HG03521 (cell line): Measurements from ENCODE around the gene SRGAP2C.
"Not testable (repeated sequence)": the region's sequence is repeated elsewhere in the genome, so short reads cannot be mapped to it uniquely, and the experiment has no call there.

ENCODE experiments used
- ATAC-seq: cut with Tn5 transposase; IDR thresholded peaks from one replicate; pipeline ENCODE4 v1.9.1; 2021; ENCODE audit warnings: mild to moderate bottlenecking, moderate library complexity; ENCODE audit not compliant: unreplicated experiment

The SRGAP2C gene

GRCh38 chr1:121226295-121226904, 41.6 kb downstream of the SRGAP2C start:
- not testable (repeated sequence) for ATAC-seq

- not testable (repeated sequence) for ATAC-seq
Observed at GRCh38 chr1:121226925-121227324, 42.1 kb downstream of the SRGAP2C start.

DNA sequence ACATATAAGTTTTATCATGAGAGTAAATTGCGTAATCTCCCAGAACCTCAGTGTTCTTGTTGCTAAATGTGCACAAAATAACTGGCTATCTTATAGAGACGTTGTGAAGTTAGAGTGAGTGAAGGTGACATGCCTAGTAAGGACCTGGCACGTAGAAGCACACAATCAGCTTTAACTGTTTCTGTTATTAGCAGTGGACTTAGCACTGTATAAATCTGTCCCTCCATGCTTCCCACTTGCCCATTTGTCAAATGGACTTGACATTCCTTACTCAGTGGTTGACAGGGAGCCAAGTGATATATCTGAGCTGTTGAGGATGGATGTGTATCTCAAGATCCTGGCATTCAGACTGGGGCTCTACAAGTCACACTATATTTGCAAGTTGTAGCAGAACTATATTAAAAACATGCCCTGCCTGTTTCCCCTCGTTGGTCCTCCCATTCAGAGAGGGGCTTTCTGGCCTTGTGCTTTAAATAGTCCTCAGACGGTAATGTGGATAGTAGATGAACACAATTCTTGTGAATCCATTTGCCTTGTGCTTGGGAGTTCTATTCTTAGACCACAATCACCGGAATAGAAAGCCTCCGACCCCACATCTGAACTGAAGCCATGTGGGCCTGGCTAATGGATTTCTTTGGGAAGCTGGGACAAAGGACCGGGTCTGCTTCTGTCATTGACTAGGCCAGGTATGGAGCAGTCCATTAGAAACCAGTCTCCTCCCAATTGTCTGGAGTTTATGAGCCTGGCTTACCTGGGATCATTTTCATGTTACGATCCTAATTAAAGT, 43.0 kb downstream of the SRGAP2C start:
- not testable (repeated sequence) for ATAC-seq

DNA sequence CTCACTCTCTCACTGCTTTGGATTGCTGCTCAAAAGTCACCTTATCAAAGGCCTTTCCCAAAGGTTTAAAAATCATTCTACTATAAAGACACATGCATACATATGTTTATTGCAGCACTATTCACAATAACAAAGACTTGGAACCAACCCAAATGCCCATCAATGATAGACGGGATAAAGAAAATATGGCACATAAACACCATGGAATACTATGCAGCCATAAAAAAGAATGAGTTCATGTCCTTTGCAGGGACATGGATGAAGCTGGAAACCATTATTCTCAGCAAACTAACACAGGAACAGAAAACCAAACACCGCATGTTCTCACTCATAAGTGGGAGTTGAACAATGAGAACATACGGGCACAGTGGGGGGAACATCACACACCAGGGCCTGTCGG, 45.9 kb downstream of the SRGAP2C start:
- not testable (repeated sequence) for ATAC-seq

DNA sequence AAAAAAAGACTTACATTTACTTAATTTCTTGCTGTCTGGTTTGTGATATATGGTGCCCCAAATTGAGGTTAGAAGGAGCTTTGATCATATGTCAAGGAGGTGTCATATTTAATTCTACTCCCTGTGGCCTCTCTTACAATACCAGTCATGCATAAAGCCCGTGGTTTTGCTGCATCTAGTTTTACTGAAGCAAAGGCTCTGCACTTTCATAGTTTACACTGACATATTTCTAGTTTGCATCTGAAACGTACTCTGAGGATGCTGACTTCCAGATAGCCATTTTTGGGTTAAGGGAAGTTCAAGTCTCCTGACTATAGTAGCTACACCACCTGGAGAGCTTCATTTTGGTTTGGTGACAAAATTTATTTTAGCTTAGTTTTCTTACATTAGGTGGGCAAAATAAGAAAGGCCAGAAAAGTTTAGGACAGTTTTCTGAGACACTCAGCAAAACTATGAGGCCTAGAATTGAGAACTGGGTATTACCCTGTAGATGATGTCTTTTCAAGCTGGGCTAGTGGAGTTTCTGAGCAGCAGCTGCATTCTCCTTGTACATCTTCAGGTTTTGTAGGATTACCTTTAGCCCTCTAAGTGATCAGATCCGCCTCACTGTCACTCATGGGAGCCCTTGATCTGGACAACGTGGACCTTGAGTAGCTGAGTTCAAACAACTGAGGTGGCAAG, 47.8 kb downstream of the SRGAP2C start:
- not testable (repeated sequence) for ATAC-seq

GRCh38 chr1:121234090-121234759, 49.5 kb downstream of the SRGAP2C start:
- not testable (repeated sequence) for ATAC-seq

DNA sequence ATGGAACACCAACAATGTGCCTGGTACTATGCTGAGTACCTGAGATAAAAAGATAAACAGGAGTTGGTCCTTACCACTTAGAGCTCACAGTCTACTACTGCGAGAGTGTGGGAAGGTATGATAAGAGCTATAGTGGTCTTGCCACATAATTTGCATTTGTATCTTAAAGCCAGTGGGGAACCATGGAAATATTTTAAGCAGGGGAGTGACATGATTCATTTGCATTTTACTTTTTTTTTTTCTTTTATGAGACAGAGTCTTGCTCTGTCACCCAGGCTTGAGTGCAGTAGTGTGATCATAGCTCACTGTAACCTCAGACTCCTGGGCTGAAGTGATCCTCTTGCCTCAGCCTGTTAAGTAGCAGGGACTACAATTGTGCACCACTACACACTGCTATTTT, 53.6 kb downstream of the SRGAP2C start:
- peak; percentile 94 for ATAC-seq

DNA sequence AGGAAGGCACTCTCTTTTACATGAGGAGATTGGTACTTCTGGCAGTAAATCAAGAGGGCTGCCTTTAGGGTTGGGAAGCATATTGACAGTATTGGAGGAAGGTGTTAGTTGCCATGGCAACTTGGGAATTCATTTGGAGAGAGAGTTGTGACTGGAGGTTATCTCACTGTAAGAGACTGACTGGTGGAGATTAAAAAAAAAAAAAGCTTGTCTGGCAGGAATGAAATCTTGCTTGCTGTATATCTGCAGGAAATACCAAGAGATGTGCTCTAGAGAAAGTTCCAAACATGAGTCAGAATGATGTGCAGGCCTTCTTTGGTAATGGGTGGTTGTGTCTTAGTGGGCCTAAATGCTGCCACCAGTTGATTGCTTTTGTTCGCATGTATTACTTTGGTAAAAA, 59.1 kb downstream of the SRGAP2C start:
- not testable (repeated sequence) for ATAC-seq

DNA sequence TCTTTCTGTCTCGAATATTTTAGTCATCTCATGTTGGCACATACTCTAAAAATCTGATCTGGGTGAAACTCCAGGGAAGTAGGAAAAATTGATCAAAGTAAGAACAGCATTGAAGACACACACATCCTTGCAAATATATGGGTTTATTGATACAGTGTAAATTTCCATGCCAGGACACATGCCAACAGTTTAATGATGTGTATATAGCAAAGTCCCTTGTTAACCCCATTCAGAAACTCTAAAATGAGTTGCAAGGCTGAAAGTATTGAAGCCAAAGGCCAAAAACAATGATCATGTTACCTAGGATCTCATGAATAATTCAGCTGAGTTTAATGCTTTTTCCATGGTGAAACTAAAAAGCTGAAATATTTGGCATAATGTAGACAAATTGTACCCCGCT, 61.6 kb downstream of the SRGAP2C start:
- ATAC-seq, result not testable (repeated sequence)

GRCh38 chr1:121252656-121253055, 67.9 kb downstream of the SRGAP2C start:
- not testable (repeated sequence) for ATAC-seq

DNA sequence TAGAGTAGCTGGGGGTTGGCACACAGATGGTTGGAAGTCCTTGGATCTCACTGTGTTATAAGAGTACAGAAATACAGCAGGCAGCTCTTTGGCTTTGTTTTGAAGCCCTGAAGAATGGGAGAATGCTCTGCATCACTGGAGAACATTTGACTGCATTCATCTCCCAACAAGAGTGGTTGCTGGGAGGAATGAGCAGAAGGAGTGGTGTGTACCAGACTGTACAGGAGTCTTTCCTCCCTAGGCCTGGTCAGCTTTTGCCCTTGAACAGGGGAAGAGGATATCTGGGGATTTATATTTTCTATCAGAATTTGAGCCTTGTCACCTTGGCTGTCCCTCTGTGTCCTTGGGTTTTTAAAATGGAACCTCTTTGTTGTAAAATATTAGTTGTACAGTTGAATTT, 69.8 kb downstream of the SRGAP2C start:
- not testable (repeated sequence) for ATAC-seq

- ATAC-seq, result not testable (repeated sequence)
Observed at GRCh38 chr1:121257632-121258031, 72.9 kb downstream of the SRGAP2C start.

DNA sequence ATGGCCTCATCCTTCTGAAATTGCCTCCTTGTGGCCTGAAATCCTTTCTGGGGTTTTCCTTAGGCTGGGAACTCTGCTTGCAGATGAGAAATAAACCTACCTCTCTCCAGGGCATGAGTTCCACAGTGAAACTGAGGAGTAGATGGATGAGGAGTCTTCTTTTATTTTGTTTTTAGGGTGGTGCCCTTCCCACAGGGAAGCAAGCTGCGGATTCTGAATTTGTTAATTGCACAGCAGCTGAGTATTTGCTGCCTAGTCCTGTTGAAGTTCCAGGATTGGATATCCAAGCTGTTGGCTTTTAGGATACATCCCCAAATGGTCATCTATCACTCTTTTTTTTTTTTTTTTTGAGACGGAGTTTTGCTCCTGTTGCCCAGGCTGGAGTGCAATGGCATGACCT, 73.4 kb downstream of the SRGAP2C start:
- ATAC-seq, result not testable (repeated sequence)

- not testable (repeated sequence) for ATAC-seq
Observed at GRCh38 chr1:121260205-121260604, 75.4 kb downstream of the SRGAP2C start.

DNA sequence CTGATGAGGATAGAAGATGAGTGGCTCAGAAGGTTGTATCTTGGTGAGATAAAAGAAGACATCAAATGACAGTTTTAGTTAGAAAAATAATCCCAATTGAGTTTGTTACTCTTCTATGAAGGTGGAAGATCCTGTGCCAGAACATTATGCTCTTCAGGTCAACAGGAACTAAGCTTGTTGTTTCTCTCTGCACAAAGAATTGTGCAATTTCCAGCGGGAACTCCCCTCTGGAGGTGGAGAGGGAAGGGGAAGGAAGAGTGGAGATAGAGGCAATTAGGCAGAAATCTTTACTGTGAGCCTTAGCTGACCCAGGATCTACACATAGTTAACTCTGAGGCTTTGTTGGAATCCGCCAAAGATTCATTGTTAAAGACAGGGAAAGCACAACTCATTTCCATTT, 77.4 kb downstream of the SRGAP2C start:
- ATAC-seq, result not testable (repeated sequence)

DNA sequence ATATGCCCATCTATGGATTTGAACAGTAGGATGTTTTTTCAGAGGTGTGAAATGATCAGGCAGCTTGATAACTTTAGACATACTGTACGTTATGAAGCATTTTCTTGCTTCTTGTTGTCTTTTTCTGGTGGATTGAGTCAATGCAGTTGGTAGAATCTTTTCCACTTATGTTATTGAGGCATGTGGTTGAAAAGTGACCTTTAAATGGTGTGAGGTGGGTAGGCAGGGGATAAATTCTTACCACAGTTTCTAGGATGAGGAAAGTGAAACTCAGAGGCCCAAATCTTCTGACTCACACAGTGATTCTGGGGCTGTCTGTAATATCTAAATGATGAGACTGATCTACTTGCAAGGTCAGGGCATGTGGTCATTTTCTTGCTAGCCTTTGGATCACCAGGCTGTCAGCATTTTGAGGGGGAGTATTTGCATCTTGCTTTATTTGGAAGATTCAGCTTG, 79.0 kb downstream of the SRGAP2C start:
- not testable (repeated sequence) for ATAC-seq

DNA sequence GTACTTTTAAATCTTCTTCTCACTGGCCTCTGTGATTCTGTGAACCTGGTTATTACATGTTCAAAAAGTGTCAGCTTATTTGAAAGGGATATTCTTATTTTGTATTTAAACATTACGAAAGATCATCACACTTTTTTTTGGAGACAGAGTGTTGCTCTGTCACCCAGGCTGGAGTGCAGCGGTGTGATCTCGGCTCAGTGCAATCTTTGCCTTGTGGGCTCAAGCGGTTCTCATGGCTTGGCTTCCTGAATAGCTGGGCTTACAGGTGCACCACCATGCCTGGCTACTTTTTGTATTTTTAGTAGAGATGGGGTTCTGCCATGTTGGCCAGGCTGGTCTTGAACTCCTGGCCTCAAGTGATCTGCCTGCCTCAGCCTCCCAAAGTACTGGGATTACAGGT, 82.3 kb downstream of the SRGAP2C start:
- not testable (repeated sequence) for ATAC-seq

- ATAC-seq, result not testable (repeated sequence)
Observed at GRCh38 chr1:121269309-121269708, 84.5 kb downstream of the SRGAP2C start.

DNA sequence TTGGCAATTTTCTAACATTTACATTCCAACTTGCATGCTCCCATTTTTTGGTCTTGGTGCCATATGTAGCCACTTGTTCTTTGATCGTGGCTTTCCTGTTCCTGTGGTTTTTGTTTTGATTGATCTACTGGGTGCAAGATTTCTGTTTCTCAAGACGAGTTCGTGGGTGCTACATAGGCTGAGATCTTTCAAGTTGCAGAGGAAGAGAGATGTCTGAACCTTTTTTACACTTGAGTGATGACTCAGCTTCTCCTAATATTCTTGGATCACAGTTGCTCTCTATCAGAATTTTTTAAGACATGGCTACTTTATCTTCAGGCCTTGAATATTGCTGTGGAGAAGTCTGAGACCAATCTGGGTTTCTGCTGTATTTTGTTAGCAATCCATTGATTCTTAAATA, 85.2 kb downstream of the SRGAP2C start:
- not testable (repeated sequence) for ATAC-seq

- peak; percentile 41 for ATAC-seq
Observed at GRCh38 chr1:121271143-121271715, 86.5 kb downstream of the SRGAP2C start.

- ATAC-seq, result not testable (repeated sequence)
Observed at GRCh38 chr1:121275435-121275834, 90.7 kb downstream of the SRGAP2C start.
